GM21723 (cell line): ENCODE data around the gene CDHR5.

Experiments
- ATAC-seq: cut with Tn5 transposase; IDR thresholded peaks from one replicate; pipeline ENCODE4 v1.9.1; 2021; ENCODE audit warnings: mild to moderate bottlenecking, moderate library complexity; ENCODE audit not compliant: unreplicated experiment

CDHR5 gene

GRCh38 chr11:612201-612960, 12.4 kb downstream of the CDHR5 start:
- no peak for ATAC-seq

- ATAC-seq: no peak
Measured at GRCh38 chr11:611001-611996, 13.5 kb downstream of the CDHR5 start.

- ATAC-seq: no peak
Measured at GRCh38 chr11:610146-610801, 14.5 kb downstream of the CDHR5 start.

DNA sequence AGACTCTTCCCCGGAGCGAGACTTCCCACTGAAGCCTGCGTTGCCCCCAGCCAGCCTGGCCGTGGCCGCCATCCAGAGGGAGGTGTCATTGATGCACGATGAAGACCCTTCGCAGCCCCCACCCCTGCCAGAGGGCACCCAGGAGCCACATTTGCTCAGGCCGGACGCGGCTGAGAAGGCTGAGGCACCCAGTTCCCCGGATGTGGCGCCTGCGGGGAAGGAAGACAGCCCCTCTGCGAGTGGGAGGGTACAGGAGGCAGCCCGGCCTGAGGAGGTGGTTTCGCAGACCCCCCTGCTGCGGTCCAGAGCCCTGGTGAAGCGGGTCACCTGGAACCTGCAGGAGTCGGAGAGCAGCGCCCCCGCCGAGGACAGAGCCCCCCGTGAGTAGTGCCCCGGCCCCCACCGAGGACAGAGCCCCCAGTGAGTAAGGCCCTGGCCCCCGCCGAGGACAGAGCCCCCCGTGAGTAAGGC, 15.4 kb downstream of the CDHR5 start:
- ATAC-seq: no peak

- ATAC-seq: no peak
Measured at GRCh38 chr11:608791-609251, 15.9 kb downstream of the CDHR5 start.

DNA sequence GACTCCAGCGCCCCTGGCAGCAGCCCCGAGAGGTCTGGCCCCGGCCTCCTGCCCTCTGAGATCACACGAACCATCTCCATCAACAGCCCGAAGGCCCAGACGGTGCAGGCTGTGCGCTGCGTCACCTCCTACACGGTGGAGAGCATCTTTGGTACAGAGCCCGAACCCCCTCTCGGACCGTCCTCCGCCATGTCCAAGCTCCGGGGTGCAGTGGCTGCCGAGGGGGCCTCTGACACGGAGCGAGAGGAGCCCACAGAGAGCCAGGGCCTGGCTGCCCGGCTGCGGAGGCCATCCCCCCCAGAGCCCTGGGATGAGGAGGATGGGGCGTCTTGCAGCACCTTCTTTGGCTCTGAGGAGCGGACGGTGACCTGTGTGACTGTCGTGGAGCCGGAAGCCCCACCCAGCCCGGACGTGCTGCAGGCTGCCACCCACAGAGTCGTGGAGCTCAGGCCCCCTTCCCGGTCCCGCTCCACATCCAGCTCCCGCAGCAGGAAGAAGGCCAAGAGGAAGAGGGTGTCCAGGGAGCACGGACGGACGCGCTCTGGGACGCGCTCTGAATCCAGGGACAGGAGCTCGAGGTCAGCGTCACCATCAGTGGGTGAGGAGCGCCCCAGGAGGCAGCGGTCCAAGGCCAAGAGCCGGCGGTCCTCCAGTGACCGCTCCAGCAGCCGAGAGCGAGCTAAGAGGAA, 16.6 kb downstream of the CDHR5 start:
- ATAC-seq: no peak

- ATAC-seq: no peak
Measured at GRCh38 chr11:607020-607780, 17.6 kb downstream of the CDHR5 start.

- no peak for ATAC-seq
Measured at GRCh38 chr11:606245-606644, 18.5 kb downstream of the CDHR5 start.

- no peak for ATAC-seq
Measured at GRCh38 chr11:605286-606129, 19.2 kb downstream of the CDHR5 start.

GRCh38 chr11:603154-603553, 21.6 kb downstream of the CDHR5 start:
- no peak for ATAC-seq

GRCh38 chr11:601573-602245, 23.0 kb downstream of the CDHR5 start:
- ATAC-seq: no peak

- ATAC-seq: no peak
Measured at GRCh38 chr11:598005-598680, 26.6 kb downstream of the CDHR5 start.

- no peak for ATAC-seq
Measured at GRCh38 chr11:597166-597725, 27.5 kb downstream of the CDHR5 start.

DNA sequence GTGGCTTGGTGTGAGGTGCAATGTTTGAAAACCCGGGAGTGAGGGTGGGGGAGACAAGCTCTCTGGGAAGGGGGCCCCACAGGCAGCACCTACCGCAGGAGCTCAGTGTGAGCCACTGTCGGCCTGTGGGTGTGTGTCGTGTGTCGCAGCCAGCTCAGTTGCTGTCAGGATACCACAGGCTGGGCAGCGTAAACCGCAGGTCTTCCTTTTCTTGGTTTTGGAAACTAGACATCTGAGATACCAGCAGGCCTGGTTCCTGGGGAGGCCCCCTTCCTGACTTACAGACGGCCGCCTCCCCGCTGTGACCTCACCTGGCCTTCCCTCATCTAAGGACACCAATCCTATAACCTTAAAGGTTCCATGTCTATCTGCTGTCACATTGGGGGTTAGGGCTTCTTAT, 28.4 kb downstream of the CDHR5 start:
- ATAC-seq: no peak

- no peak for ATAC-seq
Measured at GRCh38 chr11:595400-595799, 29.4 kb downstream of the CDHR5 start.

- ATAC-seq: no peak
Measured at GRCh38 chr11:593347-593746, 31.4 kb downstream of the CDHR5 start.

GRCh38 chr11:592918-593317, 31.8 kb downstream of the CDHR5 start:
- no peak for ATAC-seq
